H9 (cell line): ENCODE measurements around the gene CYTIP. TPM values are rescaled to one million over a fixed set of nuclear protein-coding genes. Genes with fewer than 3 reads are reported as not detected.

Source experiments
- DNase-seq: peaks from one replicate; pipeline ENCODE4 v3.0.0-alpha.2; 2017
- H2AFZ ChIP-seq: one replicate; pipeline ENCODE4 v1.6.1; 2013; ENCODE audit warnings: mild to moderate bottlenecking, low read length, control low read depth, moderate library complexity
- H2AK5ac ChIP-seq: 2 replicates; pipeline ENCODE4 v1.6.1; 2013; ENCODE audit warnings: low read length, control low read depth, mixed read lengths; ENCODE audit not compliant: insufficient read length
- H2BK120ac ChIP-seq: one replicate; pipeline ENCODE4 v1.6.1; 2013; ENCODE audit warnings: low read depth, mild to moderate bottlenecking, low read length, control low read depth, inconsistent platforms; ENCODE audit not compliant: poor library complexity, severe bottlenecking
- H2BK12ac ChIP-seq: 2 replicates; pipeline ENCODE4 v1.6.1; 2013; ENCODE audit warnings: low read length, control low read depth, mixed read lengths, low read depth; ENCODE audit not compliant: insufficient read length
- H2BK15ac ChIP-seq: 2 replicates; pipeline ENCODE4 v1.6.1; 2013; ENCODE audit warnings: low read depth, low read length, control low read depth
- H2BK20ac ChIP-seq: one replicate; pipeline ENCODE4 v1.6.1; 2013; ENCODE audit warnings: low read depth, mild to moderate bottlenecking, low read length, control low read depth, inconsistent platforms; ENCODE audit not compliant: poor library complexity, severe bottlenecking
- H2BK5ac ChIP-seq: 2 replicates; pipeline ENCODE4 v1.6.1; 2013; ENCODE audit warnings: low read length, control low read depth, mixed read lengths; ENCODE audit not compliant: insufficient read length
- H3K14ac ChIP-seq: 2 replicates; pipeline ENCODE4 v1.6.1; 2013; ENCODE audit warnings: low read length, control low read depth; ENCODE audit not compliant: insufficient read depth
- H3K18ac ChIP-seq: 2 replicates; pipeline ENCODE4 v1.6.1; 2013; ENCODE audit warnings: low read depth, mild to moderate bottlenecking, mixed read lengths, low read length, control low read depth; ENCODE audit not compliant: insufficient read length
- H3K23ac ChIP-seq: 2 replicates; pipeline ENCODE4 v1.6.1; 2013; ENCODE audit warnings: low read length, control low read depth, mixed read lengths, low read depth; ENCODE audit not compliant: insufficient read length
- H3K23me2 ChIP-seq: 2 replicates; pipeline ENCODE4 v1.6.1; 2013; ENCODE audit warnings: low read depth, mild to moderate bottlenecking, mixed read lengths, low read length, control low read depth; ENCODE audit not compliant: insufficient read length, poor library complexity, severe bottlenecking
- H3K27ac ChIP-seq: 2 replicates; pipeline ENCODE4 v1.5.1; 2013; ENCODE audit warnings: low read length, control low read depth, mixed read lengths, low read depth; ENCODE audit not compliant: insufficient read length
- H3K27me3 ChIP-seq: 2 replicates; pipeline ENCODE4 v1.6.1; 2013; ENCODE audit warnings: low read length, control low read depth, inconsistent platforms; ENCODE audit not compliant: insufficient read depth
- H3K4ac ChIP-seq: 2 replicates; pipeline ENCODE4 v1.6.1; 2013; ENCODE audit warnings: low read depth, mild to moderate bottlenecking, control low read depth, inconsistent platforms, low read length, moderate library complexity
- H3K4me1 ChIP-seq: 2 replicates; pipeline ENCODE4 v1.6.1; 2013; ENCODE audit warnings: low read length, control low read depth, inconsistent platforms; ENCODE audit not compliant: insufficient read depth
- H3K4me2 ChIP-seq: 2 replicates; pipeline ENCODE4 v1.6.1; 2013; ENCODE audit warnings: low read length, control low read depth, mixed read lengths; ENCODE audit not compliant: insufficient read length, insufficient read depth
- H3K56ac ChIP-seq: 2 replicates; pipeline ENCODE4 v1.6.1; 2013; ENCODE audit warnings: low read depth, mild to moderate bottlenecking, mixed read lengths, low read length, control low read depth; ENCODE audit not compliant: insufficient read length
- H3K79me1 ChIP-seq: 2 replicates; pipeline ENCODE4 v1.6.1; 2013; ENCODE audit warnings: low read depth, mild to moderate bottlenecking, moderate library complexity, low read length, control low read depth, inconsistent platforms; ENCODE audit not compliant: insufficient read depth, poor library complexity, severe bottlenecking
- H3K79me2 ChIP-seq: 2 replicates; pipeline ENCODE4 v1.6.1; 2013; ENCODE audit warnings: low read length, control low read depth, inconsistent platforms; ENCODE audit not compliant: insufficient read depth
- H3K9ac ChIP-seq: 2 replicates; pipeline ENCODE4 v1.6.1; 2013; ENCODE audit warnings: low read length, control low read depth, mixed read lengths; ENCODE audit not compliant: insufficient read length; ENCODE audit errors: extremely low read depth
- H3K9me3 ChIP-seq: one replicate; pipeline ENCODE4 v1.6.1; 2013; ENCODE audit warnings: low read depth, low read length, inconsistent platforms; ENCODE audit not compliant: control insufficient read depth
- H3T11ph ChIP-seq: one replicate; pipeline ENCODE4 v1.6.1; 2013; ENCODE audit warnings: mild to moderate bottlenecking, low read length, control low read depth, inconsistent platforms
- H4K20me1 ChIP-seq: one replicate; pipeline ENCODE4 v1.6.1; 2013; ENCODE audit not compliant: control insufficient read depth, insufficient read length, insufficient read depth
- H4K5ac ChIP-seq: 2 replicates; pipeline ENCODE4 v1.6.1; 2013; ENCODE audit warnings: low read depth, mild to moderate bottlenecking, mixed read lengths, low read length, control low read depth; ENCODE audit not compliant: insufficient read length
- H4K8ac ChIP-seq: replicated peaks from 2 replicates; pipeline ENCODE4 v1.6.1; 2013; ENCODE audit warnings: low read length, control low read depth, mixed read lengths, low read depth; ENCODE audit not compliant: insufficient read length
- H4K91ac ChIP-seq: 2 replicates; pipeline ENCODE4 v1.6.1; 2013; ENCODE audit warnings: low read depth, mild to moderate bottlenecking, moderate library complexity, mixed read lengths, low read length, control low read depth; ENCODE audit not compliant: insufficient read length
- H3K27ac Mint-ChIP-seq, 3 experiments: 2 replicates in 2 of 3; 3 replicates in 1 of 3; pipeline ENCODE4 v1.8.0; 2020 to 2021; ENCODE audit warnings: mixed read lengths in 3 of 3, mild to moderate bottlenecking in 1 of 3, moderate library complexity in 1 of 3
- H3K27me3 Mint-ChIP-seq: 2 replicates; pipeline ENCODE4 v1.8.0; 2021; ENCODE audit warnings: low read depth, mild to moderate bottlenecking, moderate library complexity, mixed read lengths
- H3K36me3 Mint-ChIP-seq, 3 experiments: 2 replicates in 2 of 3; 3 replicates in 1 of 3; pipeline ENCODE4 v1.8.0; 2020 to 2021; ENCODE audit warnings: low read depth in 3 of 3, mixed read lengths in 3 of 3; ENCODE audit not compliant: insufficient read depth in 1 of 3
- H3K4me1 Mint-ChIP-seq, 2 experiments: 2 replicates each; pipeline ENCODE4 v1.8.0; 2020; ENCODE audit warnings: mixed read lengths in 2 of 2
- H3K4me3 Mint-ChIP-seq, 2 experiments: 2 replicates in 1 of 2; 3 replicates in 1 of 2; pipeline ENCODE4 v1.8.0; 2020 to 2021; ENCODE audit warnings: mild to moderate bottlenecking in 2 of 2, mixed read lengths in 2 of 2, moderate library complexity in 1 of 2
- H3K9me3 Mint-ChIP-seq, 2 experiments: 2 replicates in 1 of 2; 3 replicates in 1 of 2; pipeline ENCODE4 v1.8.0; 2020; ENCODE audit warnings: mild to moderate bottlenecking in 2 of 2, mixed read lengths in 2 of 2, moderate library complexity in 1 of 2
- WGBS: extraction: QIAGEN DNeasy Blood & Tissue Kit; methylation state at CpG from one replicate; pipeline ENCODE4 v1.1.7; 2013; ENCODE audit warnings: missing lambda C conversion rate, low lambda C conversion rate, mixed read lengths; ENCODE audit not compliant: insufficient read length; ENCODE audit errors: extremely low coverage; 5-methylcytosine and 5-hydroxymethylcytosine counted together
- long read RNA-seq: library from polyadenylated mRNA; unstranded; transcript quantifications from one replicate; pipeline ENCODE4 v2.0.0, GENCODE V29; 2020
- total RNA-seq: library from RNA; stranded (reverse); gene quantifications from 2 replicates; pipeline ENCODE4 v1.2.1, GENCODE V29; 2021
- TF ChIP-seq, protein P1 (sequence below): fragments of 200-600 bp; sonication (generic); conservative IDR thresholded peaks from 3 replicates; pipeline ENCODE4 v1.8.0; 2021; ENCODE audit warnings: antibody characterized with exemption, mild to moderate bottlenecking

Gene CYTIP
- total RNA-seq: 0.09 and 0.28 TPM in 2 replicates
- long read RNA-seq, partial matches to known transcripts: 0 of 2 reads
- long read RNA-seq, other reads (novel, unspliced or antisense): 2 of 2 reads

DNA sequence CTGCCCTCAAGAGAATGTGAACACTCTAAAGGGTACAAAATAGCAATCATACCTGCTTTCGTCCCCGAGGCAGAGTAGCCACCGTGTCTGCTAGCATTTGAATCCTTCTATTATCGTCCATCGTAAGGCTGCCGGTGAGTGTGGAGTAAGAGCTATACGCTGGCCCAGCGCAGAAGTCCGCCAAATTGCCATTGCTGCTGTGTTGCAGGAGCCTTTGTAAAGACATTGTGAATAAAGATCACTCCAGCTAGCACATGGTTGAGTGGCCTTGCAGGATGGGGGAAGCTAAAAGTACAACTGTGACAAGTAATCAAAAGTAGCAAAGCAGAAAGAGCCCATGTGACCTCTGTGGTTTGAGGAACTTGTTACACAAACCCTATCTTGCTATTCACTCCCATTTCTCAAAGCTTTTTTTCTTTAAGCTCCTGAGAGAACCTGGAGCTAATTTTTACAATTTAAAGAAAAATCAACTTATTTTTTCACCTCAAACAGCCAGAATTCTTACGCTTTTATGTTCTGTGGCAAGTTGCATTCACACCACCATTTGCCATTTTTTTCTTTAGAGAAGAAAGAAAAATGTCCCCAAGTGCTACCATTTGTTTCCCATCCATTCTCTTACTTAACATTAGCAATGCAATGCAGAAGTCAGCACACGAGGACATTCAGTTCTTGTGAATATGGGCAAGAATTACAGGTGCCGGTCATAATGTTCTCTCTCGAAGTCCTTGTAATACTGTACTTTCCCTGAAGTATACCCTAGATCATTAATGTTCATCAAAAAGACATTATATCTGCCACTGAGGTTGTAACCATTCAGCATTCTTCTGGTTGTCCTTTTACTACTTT lies at the start of gene CYTIP:
Gene CYTIP (minus strand): TSS at position 295 of the 846 bp plus-strand sequence. CDS start 69 bp downstream, at position 226.
- H3K79me1 ChIP-seq: no peaks in the 10 kb centered on the region
- no peak within 1 kb of the TSS for H4K5ac ChIP-seq
- peak within 1 kb of the TSS in 1 of 3 experiments; percentile 2; a peak in 2 of 7 replicates for H3K27ac Mint-ChIP-seq
- H3K9me3 Mint-ChIP-seq: no peaks in the 10 kb centered on the region
- no peak for DNase-seq
- no peak within 1 kb of the TSS for H3K4me3 Mint-ChIP-seq
- no peak within 1 kb of the TSS for H3K4me2 ChIP-seq
- H3T11ph ChIP-seq: no peak within 1 kb of the TSS
- WGBS: no CpG with 5 or more reads among the region's 13 CpGs
- no peak within 1 kb of the TSS for H2BK15ac ChIP-seq
- no peak within 1 kb of the TSS for H4K91ac ChIP-seq
- H2AFZ ChIP-seq: no peak within 1 kb of the TSS
- H2BK20ac ChIP-seq: no peak within 1 kb of the TSS
- no peak within 1 kb of the TSS for H2BK5ac ChIP-seq
- H2BK12ac ChIP-seq: no peak within 1 kb of the TSS
- H3K23ac ChIP-seq: no peak within 1 kb of the TSS
- H3K4ac ChIP-seq: no peak within 1 kb of the TSS
- H3K9ac ChIP-seq: no peak within 1 kb of the TSS
- no peaks in the 10 kb centered on the region for H3K9me3 ChIP-seq
- no peaks in the 10 kb centered on the region for H3K36me3 Mint-ChIP-seq
- no peak within 1 kb of the TSS for H3K18ac ChIP-seq
- H3K79me2 ChIP-seq: no peaks in the 10 kb centered on the region
- TF ChIP-seq, protein P1, sequence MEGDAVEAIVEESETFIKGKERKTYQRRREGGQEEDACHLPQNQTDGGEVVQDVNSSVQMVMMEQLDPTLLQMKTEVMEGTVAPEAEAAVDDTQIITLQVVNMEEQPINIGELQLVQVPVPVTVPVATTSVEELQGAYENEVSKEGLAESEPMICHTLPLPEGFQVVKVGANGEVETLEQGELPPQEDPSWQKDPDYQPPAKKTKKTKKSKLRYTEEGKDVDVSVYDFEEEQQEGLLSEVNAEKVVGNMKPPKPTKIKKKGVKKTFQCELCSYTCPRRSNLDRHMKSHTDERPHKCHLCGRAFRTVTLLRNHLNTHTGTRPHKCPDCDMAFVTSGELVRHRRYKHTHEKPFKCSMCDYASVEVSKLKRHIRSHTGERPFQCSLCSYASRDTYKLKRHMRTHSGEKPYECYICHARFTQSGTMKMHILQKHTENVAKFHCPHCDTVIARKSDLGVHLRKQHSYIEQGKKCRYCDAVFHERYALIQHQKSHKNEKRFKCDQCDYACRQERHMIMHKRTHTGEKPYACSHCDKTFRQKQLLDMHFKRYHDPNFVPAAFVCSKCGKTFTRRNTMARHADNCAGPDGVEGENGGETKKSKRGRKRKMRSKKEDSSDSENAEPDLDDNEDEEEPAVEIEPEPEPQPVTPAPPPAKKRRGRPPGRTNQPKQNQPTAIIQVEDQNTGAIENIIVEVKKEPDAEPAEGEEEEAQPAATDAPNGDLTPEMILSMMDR: no peak
- no peak within 1 kb of the TSS for H3K56ac ChIP-seq
- H3K14ac ChIP-seq: no peak within 1 kb of the TSS
- H3K4me1 ChIP-seq: no peaks in the 10 kb centered on the region
- no peaks in the 10 kb centered on the region for H3K27me3 ChIP-seq
- H4K20me1 ChIP-seq: no peaks in the 10 kb centered on the region
- H3K23me2 ChIP-seq: no peaks in the 10 kb centered on the region
- no peaks in the 10 kb centered on the region for H3K4me1 Mint-ChIP-seq
- H2AK5ac ChIP-seq: no peak within 1 kb of the TSS
- no peak within 1 kb of the TSS for H2BK120ac ChIP-seq
- no peak within 1 kb of the TSS for H3K27ac ChIP-seq
- H3K27me3 Mint-ChIP-seq: no peaks in the 10 kb centered on the region
- H4K8ac ChIP-seq: no peak within 1 kb of the TSS
